GM12801 (cell line): ENCODE data around the gene AGAP1.

Experiments
- TF ChIP-seq, protein P1 (sequence below): IDR thresholded peaks from one replicate; pipeline ENCODE4 v1.5.1; 2011; ENCODE audit warnings: control low read depth; ENCODE audit not compliant: insufficient read length; ENCODE audit errors: extremely low read depth

AGAP1 gene

DNA sequence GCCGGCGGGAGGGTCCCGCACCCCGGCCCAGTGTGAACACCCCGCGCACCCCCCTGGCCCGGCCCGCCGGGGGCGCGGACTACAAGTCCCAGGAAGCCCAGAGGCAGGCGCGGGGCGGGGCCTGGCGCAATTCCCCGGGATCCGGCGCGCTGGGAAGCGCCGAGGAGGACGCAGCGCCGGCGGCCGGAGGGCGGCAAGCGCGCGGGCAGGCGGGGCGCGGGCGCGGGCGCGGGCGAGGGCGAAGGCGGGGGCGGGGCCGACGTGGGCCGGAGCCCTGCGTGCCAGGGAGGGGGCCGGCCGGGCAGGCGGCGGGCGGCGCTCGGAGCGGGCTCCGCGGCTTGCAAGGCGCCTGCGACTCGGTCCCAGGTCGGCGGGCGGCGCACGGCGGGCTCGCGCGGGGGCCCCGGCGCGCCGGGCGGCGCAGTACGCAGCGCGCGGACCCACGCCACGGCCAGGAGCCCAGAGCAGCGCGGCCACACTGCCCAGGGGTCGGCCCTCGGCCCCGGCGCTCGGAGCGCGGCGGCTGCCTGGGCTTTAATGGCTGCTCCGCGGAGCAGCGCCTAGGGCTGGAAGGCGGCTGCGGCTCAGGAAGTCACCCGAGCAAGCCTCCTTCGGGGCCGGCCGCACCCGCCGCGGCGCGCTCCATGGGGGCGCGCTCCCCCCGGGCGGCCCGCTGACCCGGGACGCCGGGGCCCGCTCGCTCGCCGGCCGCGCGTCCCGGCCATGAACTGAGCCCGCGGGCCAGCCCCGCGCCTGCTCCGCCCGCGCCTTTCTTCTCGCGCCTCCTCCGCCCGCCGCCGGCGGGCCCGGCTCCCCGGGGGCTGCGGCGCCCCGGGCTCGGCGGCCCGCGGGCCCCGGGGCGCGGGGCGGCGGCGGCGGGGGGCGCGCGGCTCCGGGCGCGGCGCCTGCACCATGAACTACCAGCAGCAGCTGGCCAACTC, at the start of gene AGAP1:
AGAP1 (plus strand) TSS at position 269 of the 941 bp plus-strand sequence.
- TF ChIP-seq, protein P1, sequence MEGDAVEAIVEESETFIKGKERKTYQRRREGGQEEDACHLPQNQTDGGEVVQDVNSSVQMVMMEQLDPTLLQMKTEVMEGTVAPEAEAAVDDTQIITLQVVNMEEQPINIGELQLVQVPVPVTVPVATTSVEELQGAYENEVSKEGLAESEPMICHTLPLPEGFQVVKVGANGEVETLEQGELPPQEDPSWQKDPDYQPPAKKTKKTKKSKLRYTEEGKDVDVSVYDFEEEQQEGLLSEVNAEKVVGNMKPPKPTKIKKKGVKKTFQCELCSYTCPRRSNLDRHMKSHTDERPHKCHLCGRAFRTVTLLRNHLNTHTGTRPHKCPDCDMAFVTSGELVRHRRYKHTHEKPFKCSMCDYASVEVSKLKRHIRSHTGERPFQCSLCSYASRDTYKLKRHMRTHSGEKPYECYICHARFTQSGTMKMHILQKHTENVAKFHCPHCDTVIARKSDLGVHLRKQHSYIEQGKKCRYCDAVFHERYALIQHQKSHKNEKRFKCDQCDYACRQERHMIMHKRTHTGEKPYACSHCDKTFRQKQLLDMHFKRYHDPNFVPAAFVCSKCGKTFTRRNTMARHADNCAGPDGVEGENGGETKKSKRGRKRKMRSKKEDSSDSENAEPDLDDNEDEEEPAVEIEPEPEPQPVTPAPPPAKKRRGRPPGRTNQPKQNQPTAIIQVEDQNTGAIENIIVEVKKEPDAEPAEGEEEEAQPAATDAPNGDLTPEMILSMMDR = no peak

DNA sequence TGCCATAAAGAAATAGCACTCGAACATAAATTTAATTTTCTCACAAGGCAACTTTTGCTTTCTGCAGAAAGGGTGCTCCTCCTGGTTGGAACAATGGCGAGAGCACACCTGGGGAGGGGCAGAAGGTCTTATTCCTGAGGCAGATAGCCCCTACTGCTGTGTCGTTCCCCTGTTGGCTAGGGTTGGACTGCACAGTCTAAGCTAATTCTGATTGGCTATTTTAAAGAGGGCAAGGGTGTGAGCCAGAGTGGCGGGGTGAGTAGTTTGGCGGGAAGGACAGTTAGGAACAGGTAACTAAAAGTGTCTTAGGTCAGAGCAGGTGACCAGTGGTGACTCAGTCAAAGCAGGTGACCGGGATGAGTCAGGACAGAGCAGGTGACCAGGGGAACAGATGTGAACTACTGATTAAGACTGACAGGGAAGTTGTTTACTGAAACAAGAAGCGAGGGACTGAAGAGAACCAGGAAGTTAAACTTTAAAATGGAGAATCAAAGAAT, 49.7 kb upstream of the AGAP1 start:
- TF ChIP-seq, protein P1 = no peak

DNA sequence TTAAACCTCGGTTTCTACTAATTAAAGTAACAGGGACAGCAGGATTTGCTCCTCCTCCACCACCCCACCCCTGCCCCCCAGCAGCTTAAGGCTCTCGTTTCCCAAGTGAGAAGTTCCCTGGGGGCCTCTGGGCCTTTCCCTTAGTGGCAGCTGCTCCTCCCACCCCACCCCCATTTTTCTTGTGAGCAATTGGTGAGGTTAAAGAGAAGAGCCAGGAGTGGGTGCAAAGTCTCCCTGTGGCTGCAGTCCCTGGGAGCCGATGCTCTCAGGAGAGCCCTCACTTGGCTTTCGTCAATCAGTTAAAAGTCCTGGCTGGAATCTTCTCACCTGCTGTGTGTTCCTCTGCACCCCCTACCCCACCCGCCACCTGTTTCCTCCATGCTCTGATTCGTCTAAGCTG, 48.7 kb upstream of the AGAP1 start:
- TF ChIP-seq, protein P1 = no peak

DNA sequence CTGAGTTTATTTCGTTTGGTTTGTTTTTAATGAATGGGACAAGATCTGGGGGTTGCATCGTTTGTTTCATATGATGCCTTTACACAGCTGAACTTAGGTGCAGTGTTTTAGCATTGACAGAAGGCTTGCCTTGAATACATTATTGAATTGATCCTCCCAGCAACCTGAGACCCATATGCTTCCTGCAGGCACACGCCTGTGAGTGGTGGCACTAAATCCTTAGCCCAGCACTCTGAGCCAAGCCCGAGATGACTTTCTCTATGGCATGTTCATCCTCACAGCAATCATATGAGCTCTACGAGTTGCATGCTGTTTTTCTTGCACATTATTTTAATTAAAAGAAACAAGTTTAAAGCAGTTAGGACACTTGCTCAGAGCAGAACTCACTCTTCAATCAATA, 47.8 kb upstream of the AGAP1 start:
- TF ChIP-seq, protein P1 = no peak

DNA sequence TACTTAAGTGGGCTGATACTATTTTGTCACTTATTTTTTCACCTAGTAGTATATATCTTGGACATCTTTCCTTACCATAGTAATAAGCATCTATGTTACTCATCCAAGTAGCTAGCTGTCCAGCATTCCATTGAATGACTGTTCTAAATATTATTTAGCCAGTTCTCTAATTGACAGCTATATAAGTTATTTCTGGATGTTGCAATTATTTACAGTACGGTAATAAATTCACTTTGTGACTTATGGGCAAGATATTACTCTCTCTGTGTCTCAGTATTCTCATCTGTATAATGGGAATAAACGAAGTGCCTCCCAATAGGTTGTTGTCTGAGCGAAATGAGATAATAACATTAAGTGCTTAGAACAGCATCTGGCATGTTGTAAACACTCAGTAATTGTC, 46.6 kb upstream of the AGAP1 start:
- TF ChIP-seq, protein P1 = no peak

DNA sequence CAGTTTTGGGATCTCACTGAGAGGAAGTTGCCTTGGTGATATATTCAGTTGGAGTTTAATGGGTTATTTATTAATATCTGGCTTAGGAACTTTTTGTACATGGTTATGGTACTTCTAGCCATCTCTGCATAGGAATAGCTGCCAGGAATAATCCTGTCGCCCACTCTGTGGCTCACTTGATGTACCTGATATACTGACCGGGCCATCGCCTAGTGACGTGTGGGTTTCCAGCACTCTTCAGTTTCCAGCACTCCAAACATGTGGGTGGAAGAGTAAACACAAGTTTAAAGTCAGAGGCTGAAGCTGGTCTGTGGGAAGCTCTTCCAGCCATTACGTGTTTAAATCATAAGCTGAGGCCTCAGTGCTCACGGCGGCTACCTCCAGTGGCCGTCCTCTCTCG, 44.3 kb upstream of the AGAP1 start:
- TF ChIP-seq, protein P1 = no peak

DNA sequence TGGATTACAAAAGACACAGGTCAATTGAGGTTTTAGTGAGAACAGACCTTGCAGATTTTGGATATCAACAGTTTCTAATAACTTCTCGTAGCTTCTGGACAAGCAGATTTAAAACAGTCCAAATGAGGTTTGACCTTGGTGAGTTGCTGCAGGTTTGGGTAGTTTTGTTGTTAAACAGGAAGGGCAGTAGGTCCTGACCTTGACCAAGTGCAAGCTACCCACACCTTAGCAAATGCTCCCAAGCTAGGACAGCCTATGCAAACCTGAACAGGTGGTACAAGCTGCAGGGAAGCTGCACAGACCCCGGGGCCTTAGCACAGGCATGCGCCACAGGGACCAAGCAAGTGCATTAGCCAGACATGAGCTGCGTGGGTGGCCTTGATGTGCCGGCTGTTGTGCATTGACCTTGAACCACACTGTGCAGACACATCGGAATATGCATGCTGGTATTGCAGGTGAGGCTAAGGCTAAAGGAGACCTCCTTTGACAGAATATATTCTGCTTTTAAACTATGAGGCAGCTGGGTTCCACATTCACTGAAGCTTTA, 40.2 kb upstream of the AGAP1 start:
- TF ChIP-seq, protein P1 = no peak
